HepG2 (cell line): Measurements from ENCODE around the gene CADPS2. TPM values are rescaled to one million over a fixed set of nuclear protein-coding genes. Genes with fewer than 3 reads are reported as not detected.
A peak's percentile ranks its signal among the peaks of the same experiment; 100 is the strongest.

Source experiments
- GPBP1L1 ChIP-seq: sonication (generic); formaldehyde crosslinking; IDR thresholded peaks from 2 replicates; pipeline ENCODE4 v1.5.0; 2020; ENCODE audit warnings: mild to moderate bottlenecking, missing genetic modification reagents
- HCFC1 ChIP-seq: fragments of 150-350 bp; IDR thresholded peaks from 2 replicates; pipeline ENCODE4 v1.6.1; 2014; ENCODE audit warnings: low read depth, low read length
- HOXA3 ChIP-seq: sonication (generic); formaldehyde crosslinking; IDR thresholded peaks from 2 replicates; pipeline ENCODE4 v1.5.0; 2020; ENCODE audit warnings: missing genetic modification reagents
- HOXD1 ChIP-seq: sonication (generic); formaldehyde crosslinking; IDR thresholded peaks from 2 replicates; pipeline ENCODE4 v1.5.0; 2020; ENCODE audit warnings: missing genetic modification reagents
- KDM5B ChIP-seq: sonication (generic); formaldehyde crosslinking; IDR thresholded peaks from 2 replicates; pipeline ENCODE4 v1.4.0; 2020; ENCODE audit warnings: missing genetic modification reagents, mild to moderate bottlenecking, borderline replicate concordance
- KLF16 ChIP-seq, 2 experiments: sonication (generic) in 1 of 2; formaldehyde crosslinking in 1 of 2; IDR thresholded peaks; 2 replicates each; pipeline versions ENCODE4 v1.6.1 to v1.8.0; 2016 to 2023; ENCODE audit warnings: missing genetic modification reagents in 2 of 2, missing compliant biosample characterization in 1 of 2
- SP140L ChIP-seq: sonication (generic); formaldehyde crosslinking; IDR thresholded peaks from 2 replicates; pipeline ENCODE4 v1.4.0; 2020; ENCODE audit warnings: missing genetic modification reagents, borderline replicate concordance
- SRF ChIP-seq: IDR thresholded peaks from 2 replicates; pipeline ENCODE4 v1.6.1; 2011; ENCODE audit warnings: mild to moderate bottlenecking, low read depth, low read length, moderate library complexity
- ZNF142 ChIP-seq: sonication (generic); formaldehyde crosslinking; IDR thresholded peaks from 2 replicates; pipeline ENCODE4 v1.4.0; 2020; ENCODE audit warnings: missing genetic modification reagents
- ZNF335 ChIP-seq: sonication (generic); formaldehyde crosslinking; IDR thresholded peaks from 2 replicates; pipeline ENCODE4 v1.4.0; 2020; ENCODE audit warnings: missing genetic modification reagents
- ZNF350 ChIP-seq: sonication (generic); formaldehyde crosslinking; IDR thresholded peaks from 2 replicates; pipeline ENCODE4 v1.4.0; 2020; ENCODE audit warnings: mild to moderate bottlenecking, low read depth, missing genetic modification reagents, borderline replicate concordance
- ZNF430 ChIP-seq: sonication (generic); formaldehyde crosslinking; IDR thresholded peaks from 2 replicates; pipeline ENCODE4 v1.9.0; 2021; ENCODE audit warnings: mild to moderate bottlenecking, missing genetic modification reagents
- ZNF747 ChIP-seq: sonication (generic); formaldehyde crosslinking; IDR thresholded peaks from 2 replicates; pipeline ENCODE4 v1.8.1; 2023; ENCODE audit warnings: missing genetic modification reagents, mild to moderate bottlenecking, borderline replicate concordance
- ZNF75D ChIP-seq: sonication (generic); formaldehyde crosslinking; IDR thresholded peaks from 2 replicates; pipeline ENCODE4 v1.8.1; 2023; ENCODE audit warnings: missing genetic modification reagents, mild to moderate bottlenecking, borderline replicate concordance
- ZNF761 ChIP-seq: sonication (generic); formaldehyde crosslinking; conservative IDR thresholded peaks from 2 replicates; pipeline ENCODE4 v1.4.0; 2020; ENCODE audit warnings: mild to moderate bottlenecking, missing genetic modification reagents
- polyA plus RNA-seq, 8 experiments: library from polyadenylated mRNA; depleted of rRNA in 3 of 8; stranded (reverse) in 7 of 8; unstranded in 1 of 8; fragments of >200 nt; fragmentation: Illumina TruSeq in 4 of 8; extraction: Trizol in 4 of 8; gene quantifications; 2 replicates each; pipeline versions ENCODE4 v1.2.1 to v1.2.3, GENCODE V29; 2011 to 2016; ENCODE audit warnings: low read depth in 4 of 8, missing spikeins in 1 of 8, mixed read lengths in 1 of 8; ENCODE audit not compliant: insufficient read depth in 1 of 8
- total RNA-seq, 5 experiments: library from RNA; depleted of rRNA; stranded (reverse); fragments of >200 nt; fragmentation: Illumina TruSeq; extraction: Trizol; gene quantifications; 2 replicates each; pipeline ENCODE4 v1.2.3, GENCODE V29; 2016; ENCODE audit warnings: low read depth in 1 of 5
- TF ChIP-seq, protein P1 (sequence below): sonication (generic); formaldehyde crosslinking; IDR thresholded peaks from 2 replicates; pipeline ENCODE4 v1.4.0; 2020; ENCODE audit warnings: missing genetic modification reagents, mild to moderate bottlenecking, borderline replicate concordance

CADPS2 gene
- total and polyA plus RNA-seq, 2 of the 13 experiments (the other 11 are each of a cell fraction or from before 2014, with no cell fraction given) = 17.6 to 43.8 TPM

- TF ChIP-seq, protein P1, sequence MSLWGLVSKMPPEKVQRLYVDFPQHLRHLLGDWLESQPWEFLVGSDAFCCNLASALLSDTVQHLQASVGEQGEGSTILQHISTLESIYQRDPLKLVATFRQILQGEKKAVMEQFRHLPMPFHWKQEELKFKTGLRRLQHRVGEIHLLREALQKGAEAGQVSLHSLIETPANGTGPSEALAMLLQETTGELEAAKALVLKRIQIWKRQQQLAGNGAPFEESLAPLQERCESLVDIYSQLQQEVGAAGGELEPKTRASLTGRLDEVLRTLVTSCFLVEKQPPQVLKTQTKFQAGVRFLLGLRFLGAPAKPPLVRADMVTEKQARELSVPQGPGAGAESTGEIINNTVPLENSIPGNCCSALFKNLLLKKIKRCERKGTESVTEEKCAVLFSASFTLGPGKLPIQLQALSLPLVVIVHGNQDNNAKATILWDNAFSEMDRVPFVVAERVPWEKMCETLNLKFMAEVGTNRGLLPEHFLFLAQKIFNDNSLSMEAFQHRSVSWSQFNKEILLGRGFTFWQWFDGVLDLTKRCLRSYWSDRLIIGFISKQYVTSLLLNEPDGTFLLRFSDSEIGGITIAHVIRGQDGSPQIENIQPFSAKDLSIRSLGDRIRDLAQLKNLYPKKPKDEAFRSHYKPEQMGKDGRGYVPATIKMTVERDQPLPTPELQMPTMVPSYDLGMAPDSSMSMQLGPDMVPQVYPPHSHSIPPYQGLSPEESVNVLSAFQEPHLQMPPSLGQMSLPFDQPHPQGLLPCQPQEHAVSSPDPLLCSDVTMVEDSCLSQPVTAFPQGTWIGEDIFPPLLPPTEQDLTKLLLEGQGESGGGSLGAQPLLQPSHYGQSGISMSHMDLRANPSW (CRISPR knock-in tag) = no peak
- TF ChIP-seq ZNF335 (CRISPR knock-in tag) (no peak), ZNF142 (CRISPR knock-in tag) (0 out of 2 replicates have a peak, but pooled peaks have one; percentile 7), HOXD1 (no peak), ZNF747 (CRISPR knock-in tag) (no peak), GPBP1L1 (no peak), HOXA3 (no peak), HCFC1 (no peak), ZNF350 (no peak), SRF (no peak), ZNF761 (CRISPR knock-in tag) (no peak), KLF16 (CRISPR knock-in tag; IDR thresholded peaks at IDR 0.05) (no peak), ZNF75D (CRISPR knock-in tag) (no peak), ZNF430 (CRISPR knock-in tag) (peak; percentile 53; the same call in 1 of the 2 replicates), KDM5B (CRISPR knock-in tag) (no peak), SP140L (no peak)
Measured at GRCh38 chr7:122885583-122886356, 490 bp downstream of the CADPS2 start (continued).
